Measurements from ENCODE around the gene PLEKHG1.

DNA sequence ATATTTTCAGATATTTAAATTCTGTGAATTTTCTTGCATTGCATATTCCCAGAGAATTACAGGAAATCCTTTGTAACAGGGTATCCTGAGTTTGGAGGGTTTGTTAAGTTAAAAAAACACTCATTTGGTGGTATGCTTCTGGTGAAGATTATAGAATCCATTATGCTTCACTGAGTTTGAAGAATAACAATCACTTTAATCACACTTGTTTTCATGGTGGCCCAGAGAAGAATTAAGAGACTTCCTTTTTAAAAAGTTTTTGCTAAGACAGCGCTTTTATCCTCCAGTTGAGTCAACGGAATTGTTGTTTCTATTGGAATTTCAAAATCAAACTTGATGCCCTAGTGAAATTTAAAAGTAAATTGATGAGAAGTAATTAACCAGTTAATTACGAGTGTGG lies 17.4 kb downstream of the PLEKHG1 start:
- TF ChIP-seq POLR2AphosphoS5 (IDR thresholded peaks at IDR 0.05): no peak
- TF ChIP-seq, protein P1, sequence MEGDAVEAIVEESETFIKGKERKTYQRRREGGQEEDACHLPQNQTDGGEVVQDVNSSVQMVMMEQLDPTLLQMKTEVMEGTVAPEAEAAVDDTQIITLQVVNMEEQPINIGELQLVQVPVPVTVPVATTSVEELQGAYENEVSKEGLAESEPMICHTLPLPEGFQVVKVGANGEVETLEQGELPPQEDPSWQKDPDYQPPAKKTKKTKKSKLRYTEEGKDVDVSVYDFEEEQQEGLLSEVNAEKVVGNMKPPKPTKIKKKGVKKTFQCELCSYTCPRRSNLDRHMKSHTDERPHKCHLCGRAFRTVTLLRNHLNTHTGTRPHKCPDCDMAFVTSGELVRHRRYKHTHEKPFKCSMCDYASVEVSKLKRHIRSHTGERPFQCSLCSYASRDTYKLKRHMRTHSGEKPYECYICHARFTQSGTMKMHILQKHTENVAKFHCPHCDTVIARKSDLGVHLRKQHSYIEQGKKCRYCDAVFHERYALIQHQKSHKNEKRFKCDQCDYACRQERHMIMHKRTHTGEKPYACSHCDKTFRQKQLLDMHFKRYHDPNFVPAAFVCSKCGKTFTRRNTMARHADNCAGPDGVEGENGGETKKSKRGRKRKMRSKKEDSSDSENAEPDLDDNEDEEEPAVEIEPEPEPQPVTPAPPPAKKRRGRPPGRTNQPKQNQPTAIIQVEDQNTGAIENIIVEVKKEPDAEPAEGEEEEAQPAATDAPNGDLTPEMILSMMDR (IDR thresholded peaks at IDR 0.05; ENCODE audit: poor library complexity, severe bottlenecking): no peak
- TF ChIP-seq SMC3 (conservative IDR thresholded peaks at IDR 0.05; ENCODE audit: poor library complexity): no peak
- TF ChIP-seq EP300 (conservative IDR thresholded peaks at IDR 0.05; ENCODE audit: poor library complexity, severe bottlenecking): no peak
- no peak for TF ChIP-seq TAF1 (IDR thresholded peaks at IDR 0.05; ENCODE audit: low read depth)
- TF ChIP-seq EZH2 (IDR thresholded peaks at IDR 0.05; ENCODE audit: borderline replicate concordance, insufficient read depth, low read length, poor library complexity, severe bottlenecking): no peak
- no peak for TF ChIP-seq RAD21 (conservative IDR thresholded peaks at IDR 0.05)

Data from neural cell (in vitro differentiated cells).